GM21423 (cell line): Measurements from ENCODE around the gene MB.

Source experiments
- ATAC-seq: cut with Tn5 transposase; IDR thresholded peaks from one replicate; pipeline ENCODE4 v1.9.1; 2021; ENCODE audit warnings: mild to moderate bottlenecking, moderate library complexity; ENCODE audit not compliant: unreplicated experiment

MB gene

GRCh38 chr22:35597692-35598395 is 19.3 kb downstream of the MB start:
- no peak for ATAC-seq

DNA sequence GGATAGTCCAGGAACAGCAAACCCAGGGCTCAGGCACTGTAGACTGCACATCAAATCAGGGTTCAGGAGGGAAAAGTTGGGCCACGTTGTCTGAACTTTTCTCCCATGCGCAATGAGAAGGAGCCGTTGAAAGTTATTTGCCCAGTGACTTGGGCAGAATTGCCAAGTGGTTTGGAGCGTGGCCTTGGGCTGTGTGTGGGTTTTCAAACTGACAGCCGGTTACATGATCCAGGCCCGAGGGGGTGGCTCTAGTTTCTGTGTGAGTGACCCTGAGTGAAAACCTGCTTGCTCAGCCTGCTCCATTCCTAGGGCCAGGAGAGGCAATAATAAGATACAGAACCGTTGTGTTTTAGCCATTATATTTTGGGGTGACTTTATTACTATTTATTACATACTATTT is 20.3 kb downstream of the MB start:
- ATAC-seq, result no peak

GRCh38 chr22:35594686-35595085 is 22.4 kb downstream of the MB start:
- ATAC-seq, result no peak

- ATAC-seq, result no peak
These were observed 23.1 kb downstream of the MB start for GRCh38 chr22:35593891-35594470.

DNA sequence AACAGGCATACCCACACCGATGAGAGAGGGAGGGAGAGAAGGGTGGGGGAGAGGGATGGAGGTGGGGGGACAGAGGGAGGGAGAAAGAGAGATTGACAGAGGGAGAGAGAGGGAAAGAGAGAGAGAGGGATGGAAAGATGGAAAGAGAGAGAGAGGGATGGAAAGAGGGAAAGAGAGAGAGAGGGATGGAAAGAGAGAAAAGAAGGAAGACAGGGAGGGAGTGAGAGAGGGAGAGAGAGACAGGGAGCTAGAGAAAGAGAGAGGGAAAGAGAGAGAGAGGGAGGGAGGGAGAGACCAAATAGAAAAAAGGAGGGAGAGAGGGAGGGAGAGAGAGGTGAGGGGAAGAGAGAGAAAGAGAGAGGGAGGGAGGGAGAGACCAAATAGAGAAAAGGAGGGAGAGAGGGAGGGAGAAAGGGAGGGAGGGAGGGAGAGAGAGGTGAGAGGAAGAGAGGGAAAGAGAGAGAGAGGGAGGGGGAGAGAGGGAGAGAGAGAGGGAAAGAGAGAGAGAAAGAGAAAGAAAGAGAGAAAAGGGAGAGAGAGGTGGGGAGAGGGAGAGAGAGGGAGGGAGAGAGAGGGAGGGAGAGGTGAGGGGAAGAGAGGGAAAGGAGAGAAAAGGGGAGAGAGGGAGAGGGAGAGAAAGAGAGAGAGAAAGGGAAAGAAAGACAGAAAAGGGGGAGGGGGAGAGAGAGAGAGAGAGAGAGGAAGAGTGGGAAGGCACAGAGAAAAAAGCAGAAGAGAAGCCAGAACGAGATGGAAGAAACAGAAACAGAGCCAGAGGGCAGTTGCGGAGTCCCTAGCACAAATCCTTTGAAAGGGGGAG is 23.8 kb downstream of the MB start:
- no peak for ATAC-seq

DNA sequence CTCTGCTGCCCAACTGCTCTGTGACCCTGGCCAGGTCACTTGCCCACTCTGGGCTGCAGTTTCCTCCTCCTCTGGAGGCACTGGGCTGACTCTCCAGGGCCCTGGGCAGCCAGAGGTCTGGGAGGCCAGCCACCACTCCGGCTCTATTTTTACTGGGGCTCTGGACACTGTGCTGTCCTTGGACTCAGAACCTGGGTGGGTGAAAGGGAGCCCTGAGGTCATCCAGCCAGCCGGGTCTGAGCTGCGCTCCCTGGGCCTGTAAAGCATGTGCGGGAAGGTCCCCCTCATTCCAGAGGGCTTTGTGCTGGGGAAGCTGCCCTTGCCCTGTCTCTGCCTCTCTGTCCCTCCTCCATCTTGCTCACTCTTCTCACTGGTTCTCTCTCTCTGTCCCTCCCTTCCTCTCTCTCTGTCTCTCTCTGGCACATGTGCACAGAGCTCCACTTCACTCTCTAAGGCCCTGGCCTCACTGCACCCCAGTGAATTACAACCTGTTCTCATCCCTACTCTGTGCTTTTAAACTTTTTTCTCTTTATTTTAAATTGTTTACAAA is 24.6 kb downstream of the MB start:
- no peak for ATAC-seq

- ATAC-seq, result no peak
These were observed 25.3 kb downstream of the MB start for GRCh38 chr22:35591714-35592417.

DNA sequence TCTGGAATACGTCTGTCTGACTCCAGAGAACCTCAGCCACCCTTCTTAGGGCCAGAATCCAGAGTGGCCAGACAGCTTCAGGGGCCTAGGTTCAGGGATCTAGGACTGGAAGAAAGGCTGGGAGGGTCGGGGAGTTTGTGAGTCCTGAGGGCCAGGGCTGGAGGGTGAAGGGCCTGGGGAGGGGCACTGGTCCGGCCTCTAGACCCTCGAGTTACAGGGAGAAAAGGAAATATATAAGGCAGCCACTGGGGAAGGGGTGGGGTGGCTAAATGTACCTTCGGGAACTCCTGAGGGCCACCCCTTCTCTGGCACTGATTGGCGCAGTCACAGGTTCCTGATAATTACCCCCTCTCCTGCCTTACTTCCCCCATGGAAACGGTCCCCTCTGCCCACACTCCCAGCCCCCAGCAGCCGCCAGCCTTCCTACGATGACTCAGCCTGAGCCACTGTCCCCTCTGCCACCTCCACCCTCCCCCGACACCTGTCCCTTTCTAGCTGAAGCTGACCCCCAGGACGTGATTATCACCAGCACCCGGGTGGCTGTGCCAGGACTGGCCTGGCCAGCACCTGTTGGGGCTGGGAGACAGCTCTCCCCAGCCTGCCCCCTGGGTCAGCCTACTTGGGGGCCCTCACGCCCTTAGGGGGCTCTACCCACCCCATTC is 26.4 kb downstream of the MB start:
- no peak for ATAC-seq

GRCh38 chr22:35589756-35590093 is 27.4 kb downstream of the MB start:
- no peak for ATAC-seq

GRCh38 chr22:35589071-35589755 is 27.9 kb downstream of the MB start:
- no peak for ATAC-seq

DNA sequence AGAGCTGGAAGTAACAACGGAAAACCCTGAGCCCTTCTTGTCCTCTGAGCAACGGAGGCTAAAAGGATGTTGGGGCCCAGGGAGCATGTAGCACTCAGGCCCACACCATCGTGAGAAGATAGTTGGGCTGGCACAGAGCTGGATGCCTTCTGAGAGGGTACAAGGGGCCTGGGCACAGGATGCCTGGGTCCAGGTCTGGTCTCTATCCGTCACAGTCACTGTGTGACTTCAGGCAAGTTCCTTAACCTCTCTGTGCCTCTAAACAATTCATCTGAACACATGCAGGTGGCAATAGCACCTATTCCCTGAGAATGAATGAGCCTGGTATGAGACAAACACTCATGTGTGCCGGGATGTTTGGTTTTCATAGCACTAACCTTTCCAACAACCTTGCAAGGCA is 29.2 kb downstream of the MB start:
- no peak for ATAC-seq

DNA sequence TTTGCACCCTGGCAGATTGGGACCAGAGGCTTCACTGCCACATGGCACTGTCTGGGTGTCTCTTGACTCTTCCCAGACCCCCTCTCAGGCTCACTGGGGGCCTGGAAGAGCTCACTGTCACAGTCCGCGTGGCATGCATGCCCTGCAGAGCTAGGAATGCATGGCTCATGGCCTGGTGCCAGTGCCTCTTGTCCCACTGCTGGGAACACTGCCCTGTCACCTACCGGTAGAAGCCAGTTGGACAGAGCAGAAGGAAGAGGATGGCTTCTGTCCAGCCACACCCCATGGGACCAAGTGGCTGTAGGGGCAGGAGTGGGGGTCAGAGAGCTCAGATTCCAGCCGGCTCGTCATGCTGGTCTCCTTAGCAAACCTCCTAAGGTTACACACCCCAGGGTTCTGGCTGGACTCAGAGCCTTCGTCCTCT is 29.7 kb downstream of the MB start:
- ATAC-seq, result no peak

GRCh38 chr22:35586771-35587170 is 30.4 kb downstream of the MB start:
- no peak for ATAC-seq

DNA sequence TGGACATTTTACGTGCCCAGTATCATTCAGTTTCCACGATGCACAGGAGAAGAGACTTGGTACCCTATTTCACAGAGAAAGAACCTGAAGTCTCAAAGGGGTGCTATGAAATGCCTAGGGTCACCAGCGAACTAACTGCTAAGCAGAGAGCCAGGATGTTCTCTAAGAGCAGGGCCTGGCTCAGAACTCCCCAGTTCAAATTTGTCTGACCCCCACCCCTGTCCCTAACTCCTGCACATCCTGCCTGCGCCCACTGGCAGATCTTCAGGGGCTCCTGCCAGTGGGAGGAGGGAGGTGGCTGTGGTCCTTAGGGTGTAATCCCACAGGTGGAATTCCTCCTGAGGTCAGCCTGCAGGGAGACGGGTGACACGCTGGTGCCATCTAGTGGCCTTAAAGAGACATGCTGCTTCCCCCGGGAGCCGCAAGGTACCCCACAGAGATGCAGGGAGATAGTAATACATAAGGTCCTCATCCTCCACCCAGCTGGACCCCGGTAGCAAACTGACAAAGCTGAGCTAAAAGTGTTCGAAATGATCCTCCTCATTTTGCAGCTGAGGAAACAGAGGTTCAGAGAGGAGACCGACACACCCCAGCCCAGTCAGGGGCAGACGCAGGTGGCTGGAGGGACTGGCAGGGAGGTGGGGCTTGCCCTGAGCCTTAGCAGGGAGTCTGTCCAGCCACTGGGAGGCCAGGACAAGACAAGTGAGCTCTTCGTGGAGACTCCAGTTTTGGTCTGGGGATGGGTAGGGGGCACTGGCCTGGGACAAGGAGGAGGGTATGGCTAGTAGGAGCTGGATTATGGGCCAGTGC is 34.1 kb downstream of the MB start:
- ATAC-seq, result no peak

GRCh38 chr22:35582218-35582860 is 34.8 kb downstream of the MB start:
- ATAC-seq, result no peak

- ATAC-seq, result no peak
These were observed 36.1 kb downstream of the MB start for GRCh38 chr22:35581023-35581413.

- ATAC-seq, result no peak
These were observed 36.6 kb downstream of the MB start for GRCh38 chr22:35580351-35581022.

GRCh38 chr22:35578836-35579575 is 38.1 kb downstream of the MB start:
- no peak for ATAC-seq
